Neural progenitor cell (in vitro differentiated cells): ENCODE results near the gene SMG9. TPM values are rescaled to one million over a fixed set of nuclear protein-coding genes. Genes with fewer than 3 reads are reported as not detected.

Experiments
- DNase-seq: peaks from one replicate; pipeline ENCODE4 v3.0.0-alpha.2; 2016; ENCODE audit warnings: low spot score
- H2AFZ ChIP-seq: fragments of 200-600 bp; sonication (generic); replicated peaks from 2 replicates; pipeline ENCODE4 v1.6.1; 2016; ENCODE audit warnings: antibody characterized with exemption
- H3F3A ChIP-seq: fragments of 200-600 bp; sonication (generic); 2 replicates; pipeline ENCODE4 v1.6.1; 2016; ENCODE audit warnings: antibody characterized with exemption, low read depth
- H3K27ac ChIP-seq: fragments of 200-600 bp; sonication (generic); 2 replicates; pipeline ENCODE4 v1.5.1; 2016; ENCODE audit warnings: mild to moderate bottlenecking
- H3K27me3 ChIP-seq: fragments of 200-600 bp; sonication (generic); 2 replicates; pipeline ENCODE4 v1.6.1; 2016; ENCODE audit warnings: mild to moderate bottlenecking, moderate library complexity
- H3K36me3 ChIP-seq: fragments of 200-600 bp; sonication (generic); 2 replicates; pipeline ENCODE4 v1.5.1; 2016
- H3K4me1 ChIP-seq: fragments of 200-600 bp; sonication (generic); 2 replicates; pipeline ENCODE4 v1.6.1; 2016; ENCODE audit warnings: mixed run types
- H3K4me2 ChIP-seq: fragments of 200-600 bp; sonication (generic); 2 replicates; pipeline ENCODE4 v1.6.1; 2016
- H3K4me3 ChIP-seq: fragments of 200-600 bp; sonication (generic); 2 replicates; pipeline ENCODE4 v1.5.1; 2016
- H3K79me2 ChIP-seq: fragments of 200-600 bp; sonication (generic); 2 replicates; pipeline ENCODE4 v1.6.1; 2016; ENCODE audit warnings: low read depth
- H3K9ac ChIP-seq: fragments of 200-600 bp; sonication (generic); 2 replicates; pipeline ENCODE4 v1.6.1; 2016
- H3K9me3 ChIP-seq: fragments of 200-600 bp; sonication (generic); 2 replicates; pipeline ENCODE4 v1.5.1; 2016; ENCODE audit warnings: low read depth
- H4K20me1 ChIP-seq: fragments of 200-600 bp; sonication (generic); 2 replicates; pipeline ENCODE4 v1.6.1; 2016; ENCODE audit warnings: low read depth
- H3K27ac Mint-ChIP-seq: 3 replicates; pipeline ENCODE4 v1.8.0; 2021; ENCODE audit warnings: mixed read lengths
- H3K27me3 Mint-ChIP-seq: 2 replicates; pipeline ENCODE4 v1.8.0; 2022; ENCODE audit warnings: low read depth, mild to moderate bottlenecking, inconsistent platforms, moderate library complexity, mixed read lengths; ENCODE audit not compliant: insufficient read depth
- H3K36me3 Mint-ChIP-seq: 3 replicates; pipeline ENCODE4 v1.8.0; 2021; ENCODE audit warnings: mixed read lengths
- H3K4me1 Mint-ChIP-seq: 3 replicates; pipeline ENCODE4 v1.8.0; 2021; ENCODE audit warnings: mixed read lengths
- H3K4me3 Mint-ChIP-seq: 3 replicates; pipeline ENCODE4 v1.8.0; 2021; ENCODE audit warnings: mild to moderate bottlenecking, moderate library complexity, mixed read lengths
- H3K9me3 Mint-ChIP-seq: 3 replicates; pipeline ENCODE4 v1.8.0; 2020; ENCODE audit warnings: mixed read lengths
- CTCF ChIP-seq: fragments of 200-600 bp; sonication (generic); IDR thresholded peaks from 2 replicates; pipeline ENCODE4 v1.5.1; 2017; ENCODE audit warnings: antibody characterized with exemption, mild to moderate bottlenecking
- EZH2 ChIP-seq: fragments of 200-600 bp; sonication (generic); IDR thresholded peaks from 2 replicates; pipeline ENCODE4 v1.6.1; 2017; ENCODE audit warnings: antibody characterized with exemption, mild to moderate bottlenecking, moderate library complexity
- EZH2phosphoT487 ChIP-seq: fragments of 200-600 bp; sonication (generic); IDR thresholded peaks from 2 replicates; pipeline ENCODE4 v1.6.1; 2017; ENCODE audit warnings: antibody characterized with exemption
- total RNA-seq: library from RNA; depleted of rRNA; stranded (reverse); fragments of >200 nt; gene quantifications from 2 replicates; pipeline ENCODE4 v1.2.3, GENCODE V29; 2015; ENCODE audit warnings: low replicate concordance

SMG9 gene
- total RNA-seq, 1 donor from 2014 or later: 33.4 TPM

DNA sequence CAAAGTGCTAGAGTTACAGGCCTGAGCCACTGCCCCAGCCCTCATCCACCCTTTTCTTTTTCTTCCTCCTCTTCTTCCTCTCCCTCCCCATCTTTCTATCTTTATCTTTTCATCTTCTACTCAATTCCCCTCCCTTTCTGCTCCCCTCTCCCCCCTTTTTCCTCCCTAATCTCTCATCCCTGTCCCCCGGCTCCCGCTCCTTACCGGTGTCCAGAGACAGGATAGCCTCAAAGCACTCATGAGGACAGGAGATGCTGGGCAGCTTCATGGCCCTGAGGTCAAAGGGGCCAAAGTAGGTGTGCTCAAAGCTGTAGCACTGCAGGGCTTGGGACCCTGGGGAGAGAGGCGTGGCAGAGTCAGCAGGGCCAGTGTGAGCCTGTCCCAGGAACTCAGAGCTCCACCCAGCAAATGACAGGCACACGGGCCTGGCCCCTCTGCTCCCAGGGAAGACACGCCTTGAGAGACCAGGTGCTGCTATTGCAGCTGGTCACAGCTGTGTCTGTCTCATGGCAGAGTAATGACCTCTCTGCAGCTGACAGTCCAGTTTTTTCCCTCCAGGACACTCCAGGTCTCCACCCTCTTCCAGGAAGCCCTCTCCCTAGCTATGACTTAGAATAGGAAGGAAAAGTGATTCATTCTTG lies 44.9 kb upstream of the SMG9 start:
- H3K4me3 Mint-ChIP-seq: no peak overlapping the region
- no peaks in the 10 kb centered on the region for H3K36me3 Mint-ChIP-seq

GRCh38 chr19:43798546-43799409 lies 44.0 kb upstream of the SMG9 start:
- Histone ChIP-seq H3F3A (no peaks in the 10 kb centered on the region), H3K4me3 (peak overlapping the region; percentile 39), H2AFZ (peak overlapping the region; percentile 82), H3K9ac (no peak overlapping the region), H3K36me3 (no peaks in the 10 kb centered on the region), H3K27me3 (peaks cover 78% of the 10 kb centered on the region), H3K79me2 (no peaks in the 10 kb centered on the region), H4K20me1 (no peaks in the 10 kb centered on the region), H3K4me1 (no peaks in the 10 kb centered on the region), H3K9me3 (no peaks in the 10 kb centered on the region), H3K27ac (no peak overlapping the region), H3K4me2 (peak overlapping the region; percentile 75)
- H3K36me3 Mint-ChIP-seq: no peaks in the 10 kb centered on the region
- H3K4me3 Mint-ChIP-seq: peak overlapping the region; percentile 22
- H3K27ac Mint-ChIP-seq: no peak overlapping the region
- H3K4me1 Mint-ChIP-seq: no peaks in the 10 kb centered on the region
- DNase-seq: peak; percentile 66
- peak; percentile 48 for TF ChIP-seq EZH2phosphoT487
- peak; percentile 62 for TF ChIP-seq EZH2
- TF ChIP-seq CTCF: no peak
- H3K27me3 Mint-ChIP-seq: peaks cover 45% of the 10 kb centered on the region
- peaks cover 4% of the 10 kb centered on the region for H3K9me3 Mint-ChIP-seq

More for the DNA sequence above, 44.9 kb upstream of the SMG9 start:
- no peak overlapping the region for H3K4me2 ChIP-seq
- Mint-ChIP-seq H3K27ac (no peak overlapping the region), H3K27me3 (peaks cover 48% of the 10 kb centered on the region), H3K4me1 (no peaks in the 10 kb centered on the region), H3K9me3 (peaks cover 4% of the 10 kb centered on the region)
- no peak overlapping the region for H3K9ac ChIP-seq
- no peak overlapping the region for H2AFZ ChIP-seq
- no peaks in the 10 kb centered on the region for H3K4me1 ChIP-seq
- DNase-seq: no peak
- H3K36me3 ChIP-seq: no peaks in the 10 kb centered on the region
- H3K9me3 ChIP-seq: no peaks in the 10 kb centered on the region
- H3K27ac ChIP-seq: no peak overlapping the region
- no peak overlapping the region for H3K4me3 ChIP-seq
- TF ChIP-seq EZH2: no peak
- TF ChIP-seq EZH2phosphoT487: no peak
- no peak for TF ChIP-seq CTCF
- H3F3A ChIP-seq: no peaks in the 10 kb centered on the region
- peaks cover 69% of the 10 kb centered on the region for H3K27me3 ChIP-seq
- H3K79me2 ChIP-seq: no peaks in the 10 kb centered on the region
- no peaks in the 10 kb centered on the region for H4K20me1 ChIP-seq

DNA sequence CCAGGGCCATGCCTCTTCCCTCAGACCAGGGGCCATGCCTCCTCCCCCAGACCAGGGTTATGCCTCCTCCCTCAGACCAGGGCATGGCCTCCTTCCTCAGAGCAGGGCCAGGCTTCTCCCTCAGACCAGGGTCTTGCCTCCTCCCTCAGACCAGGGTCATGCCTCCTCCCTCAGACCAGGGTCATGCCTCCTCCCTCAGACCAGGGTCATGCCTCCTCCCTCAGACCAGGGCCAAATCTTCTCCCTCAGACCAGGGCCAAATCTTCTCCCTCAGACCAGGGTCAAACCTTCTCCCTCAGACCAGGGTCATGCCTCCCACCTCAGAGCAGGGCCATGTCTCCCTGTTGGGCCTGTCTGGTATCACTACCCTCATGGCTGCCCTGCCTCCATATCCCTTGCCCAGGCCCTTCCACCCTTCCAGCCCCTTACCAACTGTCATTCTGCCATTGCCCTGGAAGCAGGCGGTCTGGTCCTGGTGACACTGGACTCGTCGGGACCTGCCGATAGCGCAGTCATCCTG lies 43.3 kb upstream of the SMG9 start:
- Histone ChIP-seq H3K27ac (no peak overlapping the region), H3K9ac (no peak overlapping the region), H4K20me1 (no peaks in the 10 kb centered on the region), H2AFZ (peak overlapping the region; percentile 82), H3K4me3 (peak overlapping the region; percentile 39), H3F3A (no peaks in the 10 kb centered on the region), H3K79me2 (no peaks in the 10 kb centered on the region), H3K36me3 (no peaks in the 10 kb centered on the region), H3K4me1 (no peaks in the 10 kb centered on the region), H3K9me3 (no peaks in the 10 kb centered on the region), H3K27me3 (peaks cover 85% of the 10 kb centered on the region), H3K4me2 (peak overlapping the region; percentile 75)
- H3K27ac Mint-ChIP-seq: no peak overlapping the region
- TF ChIP-seq CTCF: no peak
- no peak for TF ChIP-seq EZH2
- TF ChIP-seq EZH2phosphoT487: no peak
- peaks cover 45% of the 10 kb centered on the region for H3K27me3 Mint-ChIP-seq
- no peaks in the 10 kb centered on the region for H3K4me1 Mint-ChIP-seq
- H3K4me3 Mint-ChIP-seq: peak overlapping the region; percentile 48
- H3K36me3 Mint-ChIP-seq: no peaks in the 10 kb centered on the region
- DNase-seq: no peak
- H3K9me3 Mint-ChIP-seq: peaks cover 4% of the 10 kb centered on the region
